ENCODE data around the gene CNTNAP3.
"Not testable (repeated sequence)": the region's sequence is repeated elsewhere in the genome, so short reads cannot be mapped to it uniquely, and the experiment has no call there.

The CNTNAP3 gene

DNA sequence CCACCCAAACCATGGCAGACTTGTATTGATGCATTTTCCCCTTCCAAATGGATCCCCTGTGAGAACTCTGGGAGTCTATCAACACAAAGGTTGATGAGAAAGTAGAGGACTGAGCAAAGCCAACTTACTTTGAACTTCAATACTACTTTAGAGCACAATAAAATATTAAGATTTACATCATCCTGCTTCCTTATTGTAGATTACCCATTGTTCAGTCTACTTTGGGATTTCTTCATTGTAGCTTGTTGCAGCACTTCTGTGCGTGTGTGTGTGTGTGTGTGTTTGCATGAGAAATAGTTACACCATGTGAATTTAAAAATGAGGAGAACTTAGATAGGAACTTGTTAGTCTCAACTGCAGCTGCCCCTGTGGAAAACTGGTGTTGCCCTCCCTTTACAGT is 72.0 kb downstream of the CNTNAP3 start:
- H2AK5ac ChIP-seq (ENCODE audit: low read depth, low read length); H3K23ac ChIP-seq (ENCODE audit: low read depth, low read length, poor library complexity); H4K91ac ChIP-seq (ENCODE audit: low read depth, low read length, poor library complexity); H3K4ac ChIP-seq (ENCODE audit: low read length); H2BK5ac ChIP-seq (ENCODE audit: low read length); H3K27ac ChIP-seq (replicated peaks; ENCODE audit: low read length); H3K36me3 ChIP-seq (replicated peaks in 1 of 2; ENCODE audit: control insufficient read depth in 2 of 2, insufficient read depth in 2 of 2, low read length in 2 of 2); H3K9me3 ChIP-seq (replicated peaks in 1 of 2; ENCODE audit: control insufficient read depth in 2 of 2, insufficient read depth in 1 of 2, low read depth in 1 of 2, low read length in 2 of 2); DNase-seq (ENCODE audit: low spot score); H3K79me1 ChIP-seq (ENCODE audit: low read depth, low read length); H3K27me3 ChIP-seq (ENCODE audit: control insufficient read depth in 3 of 3, insufficient read depth in 3 of 3, low read depth in 1 of 3, low read length in 3 of 3); H3K4me1 ChIP-seq (ENCODE audit: control insufficient read depth in 2 of 2, insufficient read depth in 1 of 2, low read depth in 1 of 2, low read length in 2 of 2); H2AFZ ChIP-seq (ENCODE audit: low read length); H2BK15ac ChIP-seq (ENCODE audit: low read length); H3K4me2 ChIP-seq (ENCODE audit: insufficient read depth, low read length, poor library complexity, severe bottlenecking); H2BK120ac ChIP-seq (ENCODE audit: low read depth, low read length); H3K9ac ChIP-seq (ENCODE audit: low read depth, low read length, poor library complexity); H3K14ac ChIP-seq (ENCODE audit: low read length); H2BK12ac ChIP-seq (ENCODE audit: low read length); H4K8ac ChIP-seq (ENCODE audit: low read depth, low read length); H3K18ac ChIP-seq (ENCODE audit: low read length); H3K4me3 ChIP-seq (ENCODE audit: low read length in 2 of 2): not testable (repeated sequence)
- WGBS, 2 donors (ENCODE audit: extremely low coverage in 2 of 2, insufficient read length in 2 of 2, insufficient replicate concordance in 1 of 2): no CpG with 5 or more reads among the region's 1 CpG

GRCh38 chr9:39209773-39210172 is 78.2 kb downstream of the CNTNAP3 start:
- H3K4me3 ChIP-seq (ENCODE audit: low read length in 2 of 2); H4K91ac ChIP-seq (ENCODE audit: low read depth, low read length, poor library complexity); H3K9ac ChIP-seq (ENCODE audit: low read depth, low read length, poor library complexity); H2BK5ac ChIP-seq (ENCODE audit: low read length); H2AFZ ChIP-seq (ENCODE audit: low read length); H3K4ac ChIP-seq (ENCODE audit: low read length); H3K4me1 ChIP-seq (ENCODE audit: control insufficient read depth in 2 of 2, insufficient read depth in 1 of 2, low read depth in 1 of 2, low read length in 2 of 2); H3K4me2 ChIP-seq (ENCODE audit: insufficient read depth, low read length, poor library complexity, severe bottlenecking); H3K27ac ChIP-seq (replicated peaks; ENCODE audit: low read length); H2BK15ac ChIP-seq (ENCODE audit: low read length); H3K36me3 ChIP-seq (replicated peaks in 1 of 2; ENCODE audit: control insufficient read depth in 2 of 2, insufficient read depth in 2 of 2, low read length in 2 of 2); H3K23ac ChIP-seq (ENCODE audit: low read depth, low read length, poor library complexity); H3K27me3 ChIP-seq (ENCODE audit: control insufficient read depth in 3 of 3, insufficient read depth in 3 of 3, low read depth in 1 of 3, low read length in 3 of 3); H3K18ac ChIP-seq (ENCODE audit: low read length); H2BK12ac ChIP-seq (ENCODE audit: low read length); DNase-seq (ENCODE audit: low spot score); H2AK5ac ChIP-seq (ENCODE audit: low read depth, low read length); H4K8ac ChIP-seq (ENCODE audit: low read depth, low read length); H3K14ac ChIP-seq (ENCODE audit: low read length); H3K79me1 ChIP-seq (ENCODE audit: low read depth, low read length); H2BK120ac ChIP-seq (ENCODE audit: low read depth, low read length); H3K9me3 ChIP-seq (replicated peaks in 1 of 2; ENCODE audit: control insufficient read depth in 2 of 2, insufficient read depth in 1 of 2, low read depth in 1 of 2, low read length in 2 of 2): not testable (repeated sequence)
- WGBS, 2 donors (ENCODE audit: extremely low coverage in 2 of 2, insufficient read length in 2 of 2, insufficient replicate concordance in 1 of 2): no CpG with 5 or more reads among the region's 3 CpGs

GRCh38 chr9:39206643-39207042 is 81.3 kb downstream of the CNTNAP3 start:
- not testable (repeated sequence) for H2BK15ac ChIP-seq (ENCODE audit: low read length); H3K4me3 ChIP-seq (ENCODE audit: low read length in 2 of 2); H3K79me1 ChIP-seq (ENCODE audit: low read depth, low read length); DNase-seq (ENCODE audit: low spot score); H2AK5ac ChIP-seq (ENCODE audit: low read depth, low read length); H3K18ac ChIP-seq (ENCODE audit: low read length); H3K27ac ChIP-seq (replicated peaks; ENCODE audit: low read length); H4K91ac ChIP-seq (ENCODE audit: low read depth, low read length, poor library complexity); H3K36me3 ChIP-seq (replicated peaks in 1 of 2; ENCODE audit: control insufficient read depth in 2 of 2, insufficient read depth in 2 of 2, low read length in 2 of 2); H3K27me3 ChIP-seq (ENCODE audit: control insufficient read depth in 3 of 3, insufficient read depth in 3 of 3, low read depth in 1 of 3, low read length in 3 of 3); H3K4me1 ChIP-seq (ENCODE audit: control insufficient read depth in 2 of 2, insufficient read depth in 1 of 2, low read depth in 1 of 2, low read length in 2 of 2); H2BK5ac ChIP-seq (ENCODE audit: low read length); H2BK120ac ChIP-seq (ENCODE audit: low read depth, low read length); H2BK12ac ChIP-seq (ENCODE audit: low read length); H2AFZ ChIP-seq (ENCODE audit: low read length); H3K9me3 ChIP-seq (replicated peaks in 1 of 2; ENCODE audit: control insufficient read depth in 2 of 2, insufficient read depth in 1 of 2, low read depth in 1 of 2, low read length in 2 of 2); H3K23ac ChIP-seq (ENCODE audit: low read depth, low read length, poor library complexity); H3K14ac ChIP-seq (ENCODE audit: low read length); H3K4ac ChIP-seq (ENCODE audit: low read length); H3K9ac ChIP-seq (ENCODE audit: low read depth, low read length, poor library complexity); H4K8ac ChIP-seq (ENCODE audit: low read depth, low read length); H3K4me2 ChIP-seq (ENCODE audit: insufficient read depth, low read length, poor library complexity, severe bottlenecking)
- WGBS, 2 donors (ENCODE audit: extremely low coverage in 2 of 2, insufficient read length in 2 of 2, insufficient replicate concordance in 1 of 2): no CpG with 5 or more reads among the region's 6 CpGs

GRCh38 chr9:39205842-39206241 is 82.1 kb downstream of the CNTNAP3 start:
- not testable (repeated sequence) for H2BK5ac ChIP-seq (ENCODE audit: low read length); H2AFZ ChIP-seq (ENCODE audit: low read length); H3K36me3 ChIP-seq (replicated peaks in 1 of 2; ENCODE audit: control insufficient read depth in 2 of 2, insufficient read depth in 2 of 2, low read length in 2 of 2); H2BK15ac ChIP-seq (ENCODE audit: low read length); H3K4me2 ChIP-seq (ENCODE audit: insufficient read depth, low read length, poor library complexity, severe bottlenecking); H3K4me1 ChIP-seq (ENCODE audit: control insufficient read depth in 2 of 2, insufficient read depth in 1 of 2, low read depth in 1 of 2, low read length in 2 of 2); H3K23ac ChIP-seq (ENCODE audit: low read depth, low read length, poor library complexity); H2AK5ac ChIP-seq (ENCODE audit: low read depth, low read length); H4K8ac ChIP-seq (ENCODE audit: low read depth, low read length); H3K14ac ChIP-seq (ENCODE audit: low read length); H3K9ac ChIP-seq (ENCODE audit: low read depth, low read length, poor library complexity); H2BK12ac ChIP-seq (ENCODE audit: low read length); H4K91ac ChIP-seq (ENCODE audit: low read depth, low read length, poor library complexity); H3K27ac ChIP-seq (replicated peaks; ENCODE audit: low read length); H3K79me1 ChIP-seq (ENCODE audit: low read depth, low read length); H3K4ac ChIP-seq (ENCODE audit: low read length); H3K18ac ChIP-seq (ENCODE audit: low read length); H3K27me3 ChIP-seq (ENCODE audit: control insufficient read depth in 3 of 3, insufficient read depth in 3 of 3, low read depth in 1 of 3, low read length in 3 of 3); H3K9me3 ChIP-seq (replicated peaks in 1 of 2; ENCODE audit: control insufficient read depth in 2 of 2, insufficient read depth in 1 of 2, low read depth in 1 of 2, low read length in 2 of 2); H3K4me3 ChIP-seq (ENCODE audit: low read length in 2 of 2); DNase-seq (ENCODE audit: low spot score); H2BK120ac ChIP-seq (ENCODE audit: low read depth, low read length)
- no CpG with 5 or more reads among the region's 4 CpGs for WGBS, 2 donors (ENCODE audit: extremely low coverage in 2 of 2, insufficient read length in 2 of 2, insufficient replicate concordance in 1 of 2)
